Fibroblast of pulmonary artery (primary cell): ENCODE data around the gene MYH9.

ENCODE experiments used
- DNase-seq: peaks from one replicate; pipeline ENCODE4 v3.0.0-alpha.2; 2010; ENCODE audit warnings: low read depth
- H3K4me3 ChIP-seq: replicated peaks from 2 replicates; pipeline ENCODE4 v1.5.1; 2011; ENCODE audit warnings: low read depth, mild to moderate bottlenecking, control low read depth, low read length, moderate library complexity
- CTCF ChIP-seq: IDR thresholded peaks from 2 replicates; pipeline ENCODE4 v1.5.1; 2011; ENCODE audit warnings: mild to moderate bottlenecking, control low read depth, low read length, inconsistent platforms; ENCODE audit errors: missing control alignments

Gene MYH9

GRCh38 chr22:36298601-36299000 lies 89.2 kb downstream of the MYH9 start:
- DNase-seq: no peak
- H3K4me3 ChIP-seq: no peak overlapping the region
- TF ChIP-seq CTCF: no peak

GRCh38 chr22:36298118-36298517 lies 89.6 kb downstream of the MYH9 start:
- no peak overlapping the region for H3K4me3 ChIP-seq
- DNase-seq: no peak
- TF ChIP-seq CTCF: no peak

DNA sequence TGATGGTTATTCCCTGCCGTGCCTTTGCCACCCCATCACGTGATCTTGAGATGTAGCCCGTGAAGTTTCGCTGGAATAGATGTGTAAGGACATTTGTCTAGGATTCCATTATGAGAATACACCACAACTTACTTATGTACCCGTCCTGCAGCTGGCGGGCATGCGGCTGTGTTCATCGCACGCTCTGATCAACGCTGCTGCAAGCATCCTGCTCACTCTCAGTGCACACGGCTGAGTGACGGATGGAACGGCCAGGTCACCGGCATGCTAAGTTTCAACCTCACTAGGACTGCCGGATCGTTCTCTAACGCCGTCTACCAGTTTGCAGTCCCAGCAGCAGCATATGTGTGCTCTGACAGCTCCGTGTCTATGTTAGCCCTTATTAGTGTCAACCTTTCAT lies 90.2 kb downstream of the MYH9 start:
- H3K4me3 ChIP-seq: no peak overlapping the region
- no peak for DNase-seq
- no peak for TF ChIP-seq CTCF

DNA sequence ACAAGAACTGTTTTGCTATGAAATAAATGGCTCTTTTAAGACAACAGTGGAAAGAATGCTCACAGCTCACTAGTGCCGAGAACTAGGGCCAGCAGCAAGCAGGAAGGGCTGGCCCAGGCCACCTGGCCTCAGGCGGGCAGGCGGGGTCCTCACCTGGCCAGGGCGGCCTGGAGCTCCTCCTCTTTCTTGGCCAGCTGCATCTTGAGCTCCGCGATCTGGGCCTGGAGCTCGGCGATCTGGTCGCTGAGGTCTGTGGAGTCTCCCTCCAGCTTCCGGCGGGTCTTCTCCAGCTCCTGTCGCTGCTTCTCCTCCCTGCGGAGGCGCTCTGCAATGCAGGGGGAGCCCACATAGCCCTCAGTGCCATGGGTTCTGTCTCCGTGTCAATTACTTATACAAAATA lies 91.1 kb downstream of the MYH9 start:
- TF ChIP-seq CTCF: no peak
- DNase-seq: no peak
- H3K4me3 ChIP-seq: no peak overlapping the region

GRCh38 chr22:36295247-36295646 lies 92.5 kb downstream of the MYH9 start:
- no peak for DNase-seq
- no peak for TF ChIP-seq CTCF
- no peak overlapping the region for H3K4me3 ChIP-seq

DNA sequence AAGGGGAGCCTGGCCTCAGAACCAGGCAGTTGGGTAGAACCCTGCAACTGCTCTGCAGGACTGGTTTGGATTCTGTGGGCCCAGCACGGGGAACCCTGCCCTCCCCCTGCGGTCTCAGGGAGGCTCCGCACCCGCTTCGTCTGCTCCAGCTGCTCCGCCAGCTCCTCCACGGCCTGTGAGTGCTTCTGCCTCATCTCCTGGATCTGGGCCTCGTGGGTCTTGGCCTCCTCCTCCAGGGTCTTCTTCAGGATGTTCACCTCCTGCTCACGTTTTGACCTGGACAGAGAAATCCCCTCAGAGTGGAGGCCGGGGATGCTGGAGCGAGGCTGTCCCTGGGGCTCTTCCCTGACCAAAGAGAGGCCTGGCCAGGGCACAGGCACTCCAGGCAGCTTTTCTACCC lies 93.0 kb downstream of the MYH9 start:
- no peak for TF ChIP-seq CTCF
- H3K4me3 ChIP-seq: no peak overlapping the region
- no peak for DNase-seq

- no peak for DNase-seq
- no peak for TF ChIP-seq CTCF
- no peak overlapping the region for H3K4me3 ChIP-seq
These were observed 93.5 kb downstream of the MYH9 start for GRCh38 chr22:36294293-36294620.
